ENCODE measurements around the gene BLVRA.
"Not testable (repeated sequence)": the region's sequence is repeated elsewhere in the genome, so short reads cannot be mapped to it uniquely, and the experiment has no call there.

The BLVRA gene

DNA sequence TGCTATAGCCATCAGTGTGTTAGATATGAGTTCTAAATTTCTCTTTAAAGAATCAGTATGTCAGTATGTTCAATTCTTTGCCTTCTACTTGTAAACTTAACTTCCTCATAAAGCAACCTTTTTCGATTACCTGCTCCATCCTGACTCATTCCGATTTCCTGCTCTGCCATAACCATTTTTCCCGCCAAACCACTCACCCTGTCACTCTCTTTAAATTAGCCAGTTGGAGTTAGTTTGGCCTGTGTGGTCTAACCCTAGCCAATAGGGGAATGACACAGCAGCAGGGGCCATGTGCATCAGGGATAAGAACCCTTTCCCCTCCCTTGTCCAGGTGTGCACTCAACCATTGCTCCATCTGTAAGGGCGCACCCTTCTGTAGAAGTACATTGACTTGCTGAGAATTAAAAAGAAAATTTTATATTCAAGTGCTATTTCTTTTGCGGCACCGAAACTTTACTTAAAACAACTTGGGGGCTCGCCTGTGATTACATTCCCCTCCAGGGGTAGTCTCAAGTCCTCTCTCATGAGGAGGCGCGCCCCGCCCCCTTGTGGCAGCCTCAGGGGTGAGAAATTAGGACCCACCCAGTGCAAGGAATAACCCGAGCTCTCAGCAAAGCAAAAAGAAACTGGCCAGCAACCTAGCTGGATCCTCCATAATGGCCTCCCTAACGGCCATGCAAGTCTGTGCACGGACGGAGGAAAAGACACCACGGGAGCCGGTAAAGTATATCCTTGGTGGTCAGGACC, 51.9 kb downstream of the BLVRA start:
- H3K4me3 ChIP-seq (replicated peaks; ENCODE audit: low read depth, low read length) = not testable (repeated sequence)
- peak; percentile 56 for TF ChIP-seq CTCF (IDR thresholded peaks at IDR 0.05; ENCODE audit: low read depth, low read length, missing control alignments)
- peak; percentile 3 for DNase-seq (ENCODE audit: extremely low read depth, low read depth)

DNA sequence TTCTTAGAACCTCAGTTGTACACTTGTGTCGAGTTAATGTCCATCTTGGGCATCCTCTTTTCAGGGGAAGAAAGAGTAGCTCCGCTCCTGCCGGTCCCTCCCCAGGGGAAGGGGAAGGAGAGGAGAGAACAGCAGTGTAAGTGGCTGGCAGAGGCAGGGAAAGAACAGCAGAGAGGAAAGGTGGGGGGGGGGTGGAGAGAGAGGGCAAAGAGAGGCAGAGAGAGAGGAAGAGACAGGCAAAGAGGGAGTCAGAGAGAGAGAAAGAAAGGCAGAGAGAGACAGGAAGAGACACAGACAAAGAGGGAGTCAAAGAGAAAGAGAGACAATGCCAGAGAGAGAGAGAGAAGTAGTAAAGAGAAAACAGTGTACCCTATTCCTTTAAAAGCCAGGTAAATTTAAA, 56.9 kb downstream of the BLVRA start:
- no peak for TF ChIP-seq CTCF (IDR thresholded peaks at IDR 0.05; ENCODE audit: low read depth, low read length, missing control alignments)
- no peak overlapping the region for H3K4me3 ChIP-seq (replicated peaks; ENCODE audit: low read depth, low read length)
- no peak for DNase-seq (ENCODE audit: extremely low read depth, low read depth)

GRCh38 chr7:43816046-43816797, 57.7 kb downstream of the BLVRA start:
- H3K4me3 ChIP-seq (replicated peaks; ENCODE audit: low read depth, low read length) = not testable (repeated sequence)

DNA sequence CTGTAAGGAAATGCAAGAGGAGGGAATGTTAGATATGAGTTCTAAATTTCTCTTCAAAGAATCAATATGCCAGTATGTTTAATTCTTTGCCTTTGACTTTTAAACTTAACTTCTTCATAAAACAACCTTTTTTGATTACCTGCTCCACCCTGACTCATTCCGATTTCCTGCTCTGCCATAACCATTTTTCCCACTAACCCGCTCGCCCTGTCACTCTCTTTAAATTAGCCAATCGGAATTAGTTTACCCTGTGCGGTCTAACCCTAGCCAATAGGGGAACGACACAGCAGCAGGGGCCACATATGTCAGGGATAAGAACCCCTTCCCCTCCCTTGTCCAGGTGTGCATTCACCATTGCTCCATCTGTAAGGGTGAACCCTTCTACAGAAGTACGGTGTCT, 64.9 kb downstream of the BLVRA start:
- H3K4me3 ChIP-seq (replicated peaks; ENCODE audit: low read depth, low read length); DNase-seq (ENCODE audit: extremely low read depth, low read depth): not testable (repeated sequence)

More at GRCh38 chr7:43816046-43816797, 57.7 kb downstream of the BLVRA start:
- not testable (repeated sequence) for DNase-seq (ENCODE audit: extremely low read depth, low read depth)

DNA sequence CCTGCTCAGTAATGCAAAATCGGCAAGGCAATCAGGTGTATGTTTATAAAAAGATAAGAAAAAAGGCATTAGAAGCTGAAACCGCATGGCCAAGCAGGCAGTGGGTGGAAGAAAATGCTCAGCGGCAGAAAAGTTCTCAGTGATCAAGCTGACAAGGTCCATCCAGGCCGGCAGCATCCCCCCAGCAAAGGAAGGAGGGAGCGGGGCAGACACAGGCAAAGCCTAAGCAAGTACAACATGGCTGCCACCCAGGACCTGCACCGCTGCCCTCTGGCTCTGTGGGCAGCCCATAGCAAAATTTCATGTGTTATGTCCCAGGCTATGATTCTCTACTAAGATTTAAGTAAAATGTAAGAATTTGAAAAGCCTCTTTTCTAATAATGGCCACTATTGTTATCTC, 65.5 kb downstream of the BLVRA start:
- TF ChIP-seq CTCF (IDR thresholded peaks at IDR 0.05; ENCODE audit: low read depth, low read length, missing control alignments) = no peak
- H3K4me3 ChIP-seq (replicated peaks; ENCODE audit: low read depth, low read length) = no peak overlapping the region
- DNase-seq (ENCODE audit: extremely low read depth, low read depth) = no peak

- DNase-seq (ENCODE audit: extremely low read depth, low read depth); H3K4me3 ChIP-seq (replicated peaks; ENCODE audit: low read depth, low read length): not testable (repeated sequence)
These were observed 66.0 kb downstream of the BLVRA start for GRCh38 chr7:43824513-43824912.

DNA sequence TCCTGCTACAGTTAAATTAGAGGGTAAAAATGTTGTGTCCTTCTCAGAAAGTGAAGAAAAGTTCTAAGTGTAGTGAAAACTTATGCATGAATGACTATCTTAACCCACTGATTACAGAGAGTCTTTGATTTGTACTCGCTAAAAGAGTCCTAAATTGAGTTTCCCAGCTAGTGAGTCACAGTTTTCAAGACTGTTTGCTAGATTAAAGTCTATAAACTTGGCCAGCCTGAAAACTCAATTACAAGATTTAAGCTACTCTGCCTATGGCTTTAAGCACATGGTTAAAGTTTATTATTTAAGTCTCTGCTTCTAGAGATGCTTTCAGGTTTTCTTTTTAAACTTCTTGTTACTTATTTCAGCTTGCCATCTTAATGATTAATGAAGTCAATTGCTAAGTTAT, 66.5 kb downstream of the BLVRA start:
- DNase-seq (ENCODE audit: extremely low read depth, low read depth) = no peak
- no peak for TF ChIP-seq CTCF (IDR thresholded peaks at IDR 0.05; ENCODE audit: low read depth, low read length, missing control alignments)
- no peak overlapping the region for H3K4me3 ChIP-seq (replicated peaks; ENCODE audit: low read depth, low read length)

DNA sequence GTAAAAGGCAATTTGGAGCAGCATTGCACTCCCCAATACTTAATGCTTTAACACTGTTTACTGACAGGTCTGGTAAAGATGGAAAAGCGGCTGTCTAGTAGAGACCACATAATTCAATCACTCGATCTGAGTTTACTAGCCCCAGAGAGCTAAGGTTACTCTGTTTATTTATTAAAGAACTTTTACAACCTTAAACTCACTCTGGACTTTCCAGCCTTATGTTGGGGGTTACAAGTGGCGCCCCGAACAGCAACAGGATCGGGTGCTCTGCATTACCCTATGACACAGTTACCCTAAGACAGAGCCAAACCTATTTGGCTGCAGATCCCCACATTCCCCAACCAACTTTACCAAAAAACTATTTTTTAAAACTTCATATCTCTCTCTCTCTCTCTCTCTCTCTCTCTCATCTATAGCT, 66.9 kb downstream of the BLVRA start:
- no peak overlapping the region for H3K4me3 ChIP-seq (replicated peaks; ENCODE audit: low read depth, low read length)
- no peak for TF ChIP-seq CTCF (IDR thresholded peaks at IDR 0.05; ENCODE audit: low read depth, low read length, missing control alignments)
- no peak for DNase-seq (ENCODE audit: extremely low read depth, low read depth)

GRCh38 chr7:43830917-43831316, 72.4 kb downstream of the BLVRA start:
- not testable (repeated sequence) for DNase-seq (ENCODE audit: extremely low read depth, low read depth); H3K4me3 ChIP-seq (replicated peaks; ENCODE audit: low read depth, low read length)
